ENCODE data around the gene ATF4.

The ATF4 gene

GRCh38 chr22:39490966-39491680, 29.2 kb upstream of the ATF4 start:
- H3K36me3 ChIP-seq (ENCODE audit: insufficient read depth, low read depth, low read length): no peaks in the 10 kb centered on the region
- no peaks in the 10 kb centered on the region for H3K9me3 ChIP-seq (ENCODE audit: insufficient read depth, low read depth, low read length)

GRCh38 chr22:39491696-39492095, 28.7 kb upstream of the ATF4 start:
- H3K27me3 ChIP-seq (ENCODE audit: insufficient read depth, low read length): peaks cover 11% of the 10 kb centered on the region
- H3K4me1 ChIP-seq (ENCODE audit: insufficient read depth, low read length): no peaks in the 10 kb centered on the region
- H3K4me3 ChIP-seq (ENCODE audit: low read length): no peak overlapping the region
- H3K9me3 ChIP-seq (ENCODE audit: insufficient read depth, low read depth, low read length): no peaks in the 10 kb centered on the region
- no peak overlapping the region for H3K9ac ChIP-seq (ENCODE audit: low read depth, low read length)
- H3K36me3 ChIP-seq (ENCODE audit: insufficient read depth, low read depth, low read length): no peaks in the 10 kb centered on the region
- no peak overlapping the region for H3K27ac ChIP-seq (ENCODE audit: low read length)

More at GRCh38 chr22:39490966-39491680, 29.2 kb upstream of the ATF4 start:
- Histone ChIP-seq H3K27ac (ENCODE audit: low read length) (no peak overlapping the region), H3K27me3 (ENCODE audit: insufficient read depth, low read length) (peaks cover 11% of the 10 kb centered on the region), H3K4me1 (ENCODE audit: insufficient read depth, low read length) (no peaks in the 10 kb centered on the region), H3K4me3 (ENCODE audit: low read length) (no peak overlapping the region), H3K9ac (ENCODE audit: low read depth, low read length) (no peak overlapping the region)

GRCh38 chr22:39492186-39492585, 28.2 kb upstream of the ATF4 start:
- Histone ChIP-seq H3K9me3 (ENCODE audit: insufficient read depth, low read depth, low read length) (no peaks in the 10 kb centered on the region), H3K36me3 (ENCODE audit: insufficient read depth, low read depth, low read length) (no peaks in the 10 kb centered on the region), H3K4me3 (ENCODE audit: low read length) (no peak overlapping the region), H3K9ac (ENCODE audit: low read depth, low read length) (no peak overlapping the region), H3K4me1 (ENCODE audit: insufficient read depth, low read length) (no peaks in the 10 kb centered on the region), H3K27ac (ENCODE audit: low read length) (no peak overlapping the region), H3K27me3 (ENCODE audit: insufficient read depth, low read length) (peaks cover 12% of the 10 kb centered on the region)

GRCh38 chr22:39493759-39494158, 26.6 kb upstream of the ATF4 start:
- H3K27ac ChIP-seq (ENCODE audit: low read length): no peak overlapping the region
- no peaks in the 10 kb centered on the region for H3K36me3 ChIP-seq (ENCODE audit: insufficient read depth, low read depth, low read length)
- H3K4me3 ChIP-seq (ENCODE audit: low read length): no peak overlapping the region
- peaks cover 26% of the 10 kb centered on the region for H3K27me3 ChIP-seq (ENCODE audit: insufficient read depth, low read length)
- H3K9ac ChIP-seq (ENCODE audit: low read depth, low read length): no peak overlapping the region
- H3K4me1 ChIP-seq (ENCODE audit: insufficient read depth, low read length): no peaks in the 10 kb centered on the region
- H3K9me3 ChIP-seq (ENCODE audit: insufficient read depth, low read depth, low read length): no peaks in the 10 kb centered on the region

GRCh38 chr22:39494471-39495120, 25.8 kb upstream of the ATF4 start:
- H3K9ac ChIP-seq (ENCODE audit: low read depth, low read length): no peak overlapping the region
- no peak overlapping the region for H3K27ac ChIP-seq (ENCODE audit: low read length)
- no peaks in the 10 kb centered on the region for H3K4me1 ChIP-seq (ENCODE audit: insufficient read depth, low read length)
- no peak overlapping the region for H3K4me3 ChIP-seq (ENCODE audit: low read length)
- peaks cover 28% of the 10 kb centered on the region for H3K27me3 ChIP-seq (ENCODE audit: insufficient read depth, low read length)
- no peaks in the 10 kb centered on the region for H3K9me3 ChIP-seq (ENCODE audit: insufficient read depth, low read depth, low read length)
- H3K36me3 ChIP-seq (ENCODE audit: insufficient read depth, low read depth, low read length): no peaks in the 10 kb centered on the region

GRCh38 chr22:39496131-39496838, 24.1 kb upstream of the ATF4 start:
- no peak overlapping the region for H3K4me3 ChIP-seq (ENCODE audit: low read length)
- no peaks in the 10 kb centered on the region for H3K9me3 ChIP-seq (ENCODE audit: insufficient read depth, low read depth, low read length)
- H3K36me3 ChIP-seq (ENCODE audit: insufficient read depth, low read depth, low read length): no peaks in the 10 kb centered on the region
- no peaks in the 10 kb centered on the region for H3K4me1 ChIP-seq (ENCODE audit: insufficient read depth, low read length)
- H3K9ac ChIP-seq (ENCODE audit: low read depth, low read length): no peak overlapping the region
- H3K27me3 ChIP-seq (ENCODE audit: insufficient read depth, low read length): peaks cover 41% of the 10 kb centered on the region
- no peak overlapping the region for H3K27ac ChIP-seq (ENCODE audit: low read length)

- Histone ChIP-seq H3K27ac (ENCODE audit: low read length) (no peak overlapping the region), H3K27me3 (ENCODE audit: insufficient read depth, low read length) (peaks cover 43% of the 10 kb centered on the region), H3K9ac (ENCODE audit: low read depth, low read length) (no peak overlapping the region), H3K36me3 (ENCODE audit: insufficient read depth, low read depth, low read length) (no peaks in the 10 kb centered on the region), H3K9me3 (ENCODE audit: insufficient read depth, low read depth, low read length) (no peaks in the 10 kb centered on the region), H3K4me1 (ENCODE audit: insufficient read depth, low read length) (no peaks in the 10 kb centered on the region), H3K4me3 (ENCODE audit: low read length) (no peak overlapping the region)
Measured at GRCh38 chr22:39497429-39497828, 22.9 kb upstream of the ATF4 start.

- no peak overlapping the region for H3K9ac ChIP-seq (ENCODE audit: low read depth, low read length)
- H3K27ac ChIP-seq (ENCODE audit: low read length): no peak overlapping the region
- no peak overlapping the region for H3K4me3 ChIP-seq (ENCODE audit: low read length)
- peaks cover 49% of the 10 kb centered on the region for H3K27me3 ChIP-seq (ENCODE audit: insufficient read depth, low read length)
- peaks cover 6% of the 10 kb centered on the region; the same call in 1 of the 2 replicates for H3K4me1 ChIP-seq (ENCODE audit: insufficient read depth, low read length)
- no peaks in the 10 kb centered on the region for H3K9me3 ChIP-seq (ENCODE audit: insufficient read depth, low read depth, low read length)
- no peaks in the 10 kb centered on the region for H3K36me3 ChIP-seq (ENCODE audit: insufficient read depth, low read depth, low read length)
Measured at GRCh38 chr22:39498368-39498767, 22.0 kb upstream of the ATF4 start.

GRCh38 chr22:39498802-39499201, 21.6 kb upstream of the ATF4 start:
- Histone ChIP-seq H3K27ac (ENCODE audit: low read length) (no peak overlapping the region), H3K36me3 (ENCODE audit: insufficient read depth, low read depth, low read length) (no peaks in the 10 kb centered on the region), H3K9ac (ENCODE audit: low read depth, low read length) (no peak overlapping the region), H3K9me3 (ENCODE audit: insufficient read depth, low read depth, low read length) (no peaks in the 10 kb centered on the region), H3K4me1 (ENCODE audit: insufficient read depth, low read length) (peaks cover 6% of the 10 kb centered on the region; the same call in 1 of the 2 replicates), H3K4me3 (ENCODE audit: low read length) (no peak overlapping the region), H3K27me3 (ENCODE audit: insufficient read depth, low read length) (peaks cover 48% of the 10 kb centered on the region)

- Histone ChIP-seq H3K27ac (ENCODE audit: low read length) (no peak overlapping the region), H3K27me3 (ENCODE audit: insufficient read depth, low read length) (peaks cover 51% of the 10 kb centered on the region), H3K9me3 (ENCODE audit: insufficient read depth, low read depth, low read length) (no peaks in the 10 kb centered on the region), H3K4me3 (ENCODE audit: low read length) (no peak overlapping the region), H3K9ac (ENCODE audit: low read depth, low read length) (no peak overlapping the region), H3K36me3 (ENCODE audit: insufficient read depth, low read depth, low read length) (peaks cover 11% of the 10 kb centered on the region), H3K4me1 (ENCODE audit: insufficient read depth, low read length) (peaks cover 6% of the 10 kb centered on the region; the same call in 1 of the 2 replicates)
Measured at GRCh38 chr22:39500101-39500500, 20.3 kb upstream of the ATF4 start.

GRCh38 chr22:39501644-39502108, 18.7 kb upstream of the ATF4 start:
- peaks cover 67% of the 10 kb centered on the region for H3K27me3 ChIP-seq (ENCODE audit: insufficient read depth, low read length)

More at GRCh38 chr22:39501644-39502108, 18.7 kb upstream of the ATF4 start:
- Histone ChIP-seq H3K4me3 (ENCODE audit: low read length) (peak overlapping the region; percentile 87), H3K4me1 (ENCODE audit: insufficient read depth, low read length) (peaks cover 6% of the 10 kb centered on the region; the same call in 1 of the 2 replicates), H3K9ac (ENCODE audit: low read depth, low read length) (peak overlapping the region; percentile 41; the same call in 1 of the 2 replicates), H3K9me3 (ENCODE audit: insufficient read depth, low read depth, low read length) (no peaks in the 10 kb centered on the region), H3K27ac (ENCODE audit: low read length) (no peak overlapping the region), H3K36me3 (ENCODE audit: insufficient read depth, low read depth, low read length) (peaks cover 26% of the 10 kb centered on the region)

Data from iPS-20b (cell line).